ENCODE measurements around the gene BTBD18.

GRCh38 chr11:57712256-57713150 is 39.1 kb downstream of the BTBD18 start, which contains the start of gene TMX2:
- TF ChIP-seq, protein P1, sequence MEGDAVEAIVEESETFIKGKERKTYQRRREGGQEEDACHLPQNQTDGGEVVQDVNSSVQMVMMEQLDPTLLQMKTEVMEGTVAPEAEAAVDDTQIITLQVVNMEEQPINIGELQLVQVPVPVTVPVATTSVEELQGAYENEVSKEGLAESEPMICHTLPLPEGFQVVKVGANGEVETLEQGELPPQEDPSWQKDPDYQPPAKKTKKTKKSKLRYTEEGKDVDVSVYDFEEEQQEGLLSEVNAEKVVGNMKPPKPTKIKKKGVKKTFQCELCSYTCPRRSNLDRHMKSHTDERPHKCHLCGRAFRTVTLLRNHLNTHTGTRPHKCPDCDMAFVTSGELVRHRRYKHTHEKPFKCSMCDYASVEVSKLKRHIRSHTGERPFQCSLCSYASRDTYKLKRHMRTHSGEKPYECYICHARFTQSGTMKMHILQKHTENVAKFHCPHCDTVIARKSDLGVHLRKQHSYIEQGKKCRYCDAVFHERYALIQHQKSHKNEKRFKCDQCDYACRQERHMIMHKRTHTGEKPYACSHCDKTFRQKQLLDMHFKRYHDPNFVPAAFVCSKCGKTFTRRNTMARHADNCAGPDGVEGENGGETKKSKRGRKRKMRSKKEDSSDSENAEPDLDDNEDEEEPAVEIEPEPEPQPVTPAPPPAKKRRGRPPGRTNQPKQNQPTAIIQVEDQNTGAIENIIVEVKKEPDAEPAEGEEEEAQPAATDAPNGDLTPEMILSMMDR (IDR thresholded peaks at IDR 0.05): no peak
- TF ChIP-seq POLR2A (IDR thresholded peaks at IDR 0.05): no peak
